GM23248 (cell line): ENCODE measurements around the gene TWNK.

Experiments used
- EZH2 ChIP-seq: fragments of 200-600 bp; sonication (generic); IDR thresholded peaks from 2 replicates; pipeline ENCODE4 v1.6.1; 2018; ENCODE audit warnings: antibody characterized with exemption, mild to moderate bottlenecking; ENCODE audit not compliant: insufficient read depth, poor library complexity, severe bottlenecking
- EZH2phosphoT487 ChIP-seq: fragments of 200-600 bp; sonication (generic); IDR thresholded peaks from 2 replicates; pipeline ENCODE4 v1.6.1; 2018; ENCODE audit warnings: antibody characterized with exemption, moderate library complexity, mild to moderate bottlenecking, low read depth; ENCODE audit not compliant: insufficient read depth

DNA sequence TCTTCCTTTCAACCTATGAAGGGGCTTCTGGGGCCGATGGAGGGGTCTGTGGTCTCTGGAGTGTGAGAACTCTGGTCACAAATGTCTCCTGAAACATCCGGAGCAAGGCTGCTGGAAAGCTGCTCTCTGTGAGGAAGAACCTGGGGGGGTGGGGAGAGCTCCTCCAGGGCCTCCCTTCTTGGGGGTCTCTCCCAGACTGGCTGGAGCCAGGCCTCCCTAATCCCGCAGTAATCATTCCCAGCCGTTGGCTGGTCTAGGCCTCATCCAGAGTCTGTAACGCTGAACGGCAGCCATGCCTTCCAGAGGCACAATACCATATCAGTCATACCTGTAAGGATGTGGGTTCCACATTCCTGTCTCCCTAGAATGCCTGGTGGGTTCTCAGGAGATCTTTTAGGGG is 7.8 kb downstream of the TWNK start:
- TF ChIP-seq EZH2 (no peak), EZH2phosphoT487 (no peak)
